HG02970 (cell line): ENCODE data around the gene MYO3B.
"Not testable (repeated sequence)": the region's sequence is repeated elsewhere in the genome, so short reads cannot be mapped to it uniquely, and the experiment has no call there.

Experiments
- ATAC-seq: cut with Tn5 transposase; IDR thresholded peaks from one replicate; pipeline ENCODE4 v1.9.1; 2021; ENCODE audit warnings: mild to moderate bottlenecking, moderate library complexity, moderate number of reproducible peaks; ENCODE audit not compliant: unreplicated experiment, low FRiP score

The MYO3B gene

GRCh38 chr2:170330881-170331280 is 152.9 kb downstream of the MYO3B start:
- no peak for ATAC-seq

- no peak for ATAC-seq
These were observed 154.9 kb downstream of the MYO3B start for GRCh38 chr2:170332676-170333402.

DNA sequence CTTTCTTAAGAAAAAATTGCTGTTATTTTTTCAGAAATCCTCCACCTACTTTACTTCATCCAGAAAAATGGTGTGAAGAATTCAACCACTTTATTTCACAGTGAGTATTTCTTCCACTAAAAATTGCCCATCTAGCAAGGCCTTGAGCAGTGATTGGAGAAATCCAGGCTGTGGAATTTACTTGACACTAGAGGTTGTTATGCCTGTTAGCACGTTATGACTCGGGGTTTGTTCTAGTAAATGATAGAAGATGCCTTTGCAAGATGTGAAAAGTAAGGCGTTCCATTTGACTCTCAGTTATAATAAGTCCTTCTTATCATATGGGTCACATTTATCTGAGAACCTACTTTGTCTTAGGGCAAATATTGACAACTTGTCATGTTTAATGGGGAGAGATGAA is 157.4 kb downstream of the MYO3B start:
- no peak for ATAC-seq

DNA sequence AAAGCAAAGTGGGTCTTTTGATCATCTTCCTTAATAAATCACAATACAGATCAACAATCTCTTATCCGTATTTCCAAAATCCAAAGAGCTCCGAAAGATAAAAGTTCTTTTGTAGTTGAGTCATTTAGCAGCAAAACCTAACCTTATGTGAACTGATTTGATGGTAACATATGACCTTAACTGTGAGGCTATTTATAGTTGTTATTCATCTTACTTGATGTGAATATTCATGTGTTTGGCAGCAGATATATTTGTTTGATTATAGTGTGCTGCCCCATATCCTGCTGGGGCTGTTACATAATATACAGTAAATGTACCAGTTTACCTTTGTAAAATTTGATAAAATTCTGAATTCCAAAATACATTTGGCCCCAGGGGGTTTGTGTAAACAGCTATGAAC is 158.5 kb downstream of the MYO3B start:
- ATAC-seq: no peak

GRCh38 chr2:170336916-170337315 is 159.0 kb downstream of the MYO3B start:
- ATAC-seq: no peak

DNA sequence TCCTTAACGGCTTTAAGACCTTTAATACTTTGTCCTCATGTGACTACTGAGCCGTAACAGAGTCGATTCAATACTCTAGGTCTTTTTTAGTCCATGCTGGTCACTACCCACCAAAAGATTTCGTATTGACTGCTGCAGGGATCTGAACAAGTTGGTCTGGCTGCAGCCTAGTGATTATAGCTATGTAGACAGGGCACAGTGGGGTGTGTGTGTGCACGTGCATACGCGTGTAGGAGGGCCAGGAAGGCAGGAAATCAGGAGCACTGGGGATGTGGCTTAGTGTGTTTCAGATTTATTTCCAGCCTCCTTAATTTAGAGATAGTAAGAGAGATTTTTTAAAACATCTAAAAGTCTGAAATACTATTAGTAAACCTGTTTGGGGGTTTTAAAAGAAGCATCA is 161.4 kb downstream of the MYO3B start:
- ATAC-seq: no peak

DNA sequence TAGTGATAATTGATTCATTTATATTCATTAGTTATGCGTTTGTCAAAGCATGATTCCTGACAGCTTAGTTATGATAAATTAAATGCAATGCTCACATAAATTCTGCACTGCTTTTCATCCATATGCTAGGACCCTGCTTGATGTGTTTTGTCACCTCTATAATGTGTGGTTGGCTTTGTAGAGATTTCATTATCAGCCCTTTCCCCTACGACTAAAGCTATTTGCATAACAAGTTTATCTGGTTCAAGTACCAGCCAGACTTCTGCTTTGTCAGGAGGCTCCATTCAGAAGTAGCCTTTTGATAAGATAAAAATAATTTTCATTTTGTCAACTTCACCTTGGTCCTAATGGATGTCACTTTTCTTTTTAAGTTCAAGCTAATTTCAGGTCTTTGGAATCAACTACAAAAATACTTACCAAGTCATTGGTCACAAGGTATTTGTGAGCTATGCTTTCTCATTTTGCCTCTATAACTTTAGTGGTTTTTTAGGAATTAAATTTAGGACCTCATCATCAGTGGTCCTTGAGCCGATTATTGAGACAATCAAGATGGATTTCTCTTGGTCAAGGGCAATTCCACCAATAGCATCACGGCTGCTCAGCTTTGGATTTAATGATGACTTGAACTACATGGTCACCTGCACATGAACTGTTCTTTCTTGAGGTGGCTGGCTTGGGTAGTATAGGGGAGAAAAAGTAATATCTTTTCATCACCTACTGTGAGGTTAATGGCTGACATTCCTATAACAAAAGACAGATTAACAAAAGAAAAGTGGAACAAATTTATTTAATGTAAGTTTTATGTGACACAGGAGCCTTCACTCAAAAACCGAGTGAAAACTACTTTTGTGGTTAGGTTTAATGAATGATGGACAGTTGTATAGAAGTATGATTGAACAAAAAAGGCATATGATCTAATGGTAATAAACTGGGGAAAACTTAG is 162.1 kb downstream of the MYO3B start:
- no peak for ATAC-seq

DNA sequence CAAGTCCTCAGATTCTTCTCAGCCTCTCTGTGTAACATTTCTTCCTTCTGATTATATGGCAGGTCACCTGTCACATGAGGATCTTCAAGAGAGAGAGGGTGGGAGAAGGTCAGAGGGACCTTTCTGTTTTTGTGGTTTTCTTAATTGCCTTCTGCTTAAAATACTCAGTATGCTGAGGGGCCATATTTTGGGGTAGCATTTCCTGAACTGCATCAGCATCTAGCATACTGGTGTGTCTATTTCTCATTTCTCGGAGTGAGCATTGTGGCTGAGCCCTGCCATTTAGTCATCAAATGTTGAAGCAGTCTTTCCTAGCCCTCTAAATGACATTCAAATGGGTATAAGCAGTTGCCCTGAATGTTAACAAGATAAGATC is 162.7 kb downstream of the MYO3B start:
- no peak for ATAC-seq

DNA sequence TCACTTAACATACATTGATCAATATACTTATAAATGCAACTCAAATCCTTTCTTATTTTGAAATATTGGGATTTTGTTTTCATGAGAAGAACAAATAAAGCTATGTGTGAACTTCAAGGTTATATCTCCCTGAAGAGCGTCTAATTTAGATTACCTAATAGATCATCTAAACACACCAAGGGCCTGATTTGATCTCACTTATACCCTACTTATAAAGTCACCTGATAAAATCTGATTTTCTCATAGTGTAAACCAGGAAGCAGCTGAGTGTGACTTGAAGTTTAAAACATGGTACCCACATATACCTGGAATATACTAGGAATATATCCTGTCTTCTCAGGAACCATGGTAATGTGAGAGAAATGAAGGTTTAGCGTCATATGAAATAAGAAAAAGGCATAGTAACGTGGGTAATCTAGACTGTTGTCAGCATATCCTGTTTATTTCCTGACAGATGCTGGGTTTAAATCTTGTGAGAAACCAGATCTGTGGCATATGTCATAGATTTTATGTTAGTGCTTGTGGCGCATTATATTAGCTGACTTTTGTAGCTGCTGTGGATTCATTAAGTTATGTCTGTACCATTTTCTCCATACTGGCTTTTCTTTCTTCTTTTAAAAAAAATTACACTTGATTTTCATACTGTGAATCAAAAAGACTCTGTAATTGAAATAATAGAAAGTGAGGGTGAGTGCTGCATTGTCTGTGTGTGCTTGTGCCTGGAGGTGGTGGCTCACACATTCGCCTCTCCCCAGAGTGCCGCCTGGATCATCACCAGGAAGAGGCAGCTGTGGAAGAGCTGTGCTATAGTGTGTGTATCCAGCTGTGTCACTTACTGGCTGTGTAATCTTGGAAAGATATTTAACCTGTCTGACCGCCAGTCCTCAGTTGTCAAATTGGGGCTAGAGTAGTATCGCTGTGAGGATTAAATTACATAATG is 164.0 kb downstream of the MYO3B start:
- no peak for ATAC-seq

DNA sequence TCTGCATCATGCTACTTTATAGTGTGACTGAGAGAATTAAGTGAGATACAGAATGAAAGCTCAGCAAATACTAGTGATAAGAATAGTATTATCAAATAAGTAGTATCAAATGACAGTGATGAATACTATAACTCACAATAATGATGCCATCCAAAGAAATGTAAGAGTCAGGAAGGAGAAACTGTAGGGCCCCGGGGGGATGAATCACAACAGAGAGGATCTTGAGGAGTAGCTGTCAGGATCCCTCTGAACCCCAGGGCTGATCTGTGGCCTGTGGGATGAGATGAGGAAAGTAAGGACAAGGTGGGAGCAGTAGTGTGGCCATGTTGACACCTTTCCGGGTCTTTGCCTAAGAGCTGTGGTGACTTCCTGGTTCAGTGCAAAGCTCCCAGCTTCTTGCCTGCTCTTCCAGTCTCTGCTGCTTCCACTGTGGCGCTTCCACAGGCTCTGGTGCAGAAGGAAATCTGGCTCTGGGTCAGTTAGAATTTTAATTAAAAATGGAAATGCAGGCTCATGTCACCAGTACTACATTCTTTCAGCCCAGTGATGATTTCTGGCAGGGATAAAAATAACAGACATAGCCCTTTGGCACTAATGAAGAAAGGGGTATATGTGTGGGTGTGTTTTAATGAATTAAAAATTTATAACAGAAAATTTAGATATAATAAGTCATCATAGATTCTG is 166.9 kb downstream of the MYO3B start:
- ATAC-seq: no peak

DNA sequence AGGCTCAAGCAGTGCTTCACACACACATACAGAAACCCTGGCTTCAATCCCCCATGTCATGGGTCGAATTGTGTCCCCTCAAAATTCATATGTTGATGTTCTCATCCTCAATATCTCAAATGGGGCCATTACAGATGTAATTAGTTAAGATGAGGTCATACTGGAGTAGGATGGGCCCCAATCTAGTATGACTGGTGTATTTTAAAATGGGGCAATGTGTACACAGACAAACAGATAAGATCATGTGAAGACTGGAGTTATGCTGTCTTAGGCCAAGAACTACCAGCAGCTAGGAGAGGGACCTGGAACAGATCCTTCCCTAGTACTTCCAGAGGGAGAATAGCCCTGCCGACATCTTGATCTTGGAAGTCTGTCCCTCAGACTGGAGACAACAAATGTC is 167.7 kb downstream of the MYO3B start:
- ATAC-seq: no peak

GRCh38 chr2:170349269-170349668 is 171.3 kb downstream of the MYO3B start:
- ATAC-seq: not testable (repeated sequence)

GRCh38 chr2:170350929-170351826 is 173.2 kb downstream of the MYO3B start:
- ATAC-seq: no peak

- ATAC-seq: no peak
These were observed 175.8 kb downstream of the MYO3B start for GRCh38 chr2:170353723-170354122.

DNA sequence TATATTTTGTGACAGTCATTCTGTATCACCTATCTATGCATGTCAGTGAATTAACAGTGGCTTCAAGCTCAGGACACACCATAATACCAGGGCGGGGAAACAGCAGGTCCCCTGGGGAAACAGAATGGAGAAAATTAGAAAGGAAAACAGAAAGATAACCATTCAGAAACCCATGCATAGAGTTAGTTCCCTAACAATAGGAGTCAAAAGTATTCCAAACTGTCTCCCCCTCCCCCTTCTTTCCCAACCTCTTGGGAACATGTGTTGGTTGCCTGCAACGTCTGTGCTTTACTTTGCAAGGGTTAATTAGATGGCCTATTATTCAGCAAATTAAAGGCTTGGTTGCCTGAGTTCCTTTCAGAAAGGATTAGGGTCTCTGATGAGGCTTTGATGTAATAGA is 176.4 kb downstream of the MYO3B start:
- no peak for ATAC-seq

- ATAC-seq: no peak
These were observed 177.2 kb downstream of the MYO3B start for GRCh38 chr2:170354855-170355780.

GRCh38 chr2:170359466-170359865 is 181.5 kb downstream of the MYO3B start:
- ATAC-seq: no peak

DNA sequence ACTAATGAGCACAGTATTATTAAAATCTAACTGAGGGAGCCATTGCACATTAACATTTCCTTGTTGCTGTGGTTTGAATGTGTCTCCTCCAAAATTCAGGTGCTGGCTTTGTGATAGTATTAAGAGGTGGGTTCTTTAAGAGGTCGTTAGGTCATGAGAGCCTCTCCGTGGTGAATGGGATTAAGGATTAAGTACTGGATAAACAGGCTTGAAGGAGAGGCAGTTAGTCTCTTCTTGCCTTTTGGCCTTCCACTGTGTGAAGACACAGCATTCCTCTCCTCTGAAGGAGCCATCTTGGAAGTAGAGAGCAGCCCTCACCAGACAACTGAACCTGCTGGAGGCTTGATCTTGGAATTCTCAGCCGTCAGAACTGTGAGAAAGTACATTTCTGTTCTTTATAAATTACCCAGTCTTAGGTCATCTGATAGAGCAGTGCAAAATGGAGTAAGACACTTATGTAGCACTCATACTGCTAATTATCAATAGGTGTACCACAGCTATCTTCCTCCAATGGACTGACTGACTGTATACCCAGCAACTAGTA is 182.7 kb downstream of the MYO3B start:
- no peak for ATAC-seq
